Superior temporal gyrus (tissue), 1 donor: ENCODE results near the gene ULK4.
"Not testable (repeated sequence)": the region's sequence is repeated elsewhere in the genome, so short reads cannot be mapped to it uniquely, and the experiment has no call there.

Experiments
- DNase-seq: peaks from one replicate; pipeline ENCODE4 v3.0.0-alpha.2; 2016; ENCODE audit errors: extremely low spot score

The ULK4 gene

DNA sequence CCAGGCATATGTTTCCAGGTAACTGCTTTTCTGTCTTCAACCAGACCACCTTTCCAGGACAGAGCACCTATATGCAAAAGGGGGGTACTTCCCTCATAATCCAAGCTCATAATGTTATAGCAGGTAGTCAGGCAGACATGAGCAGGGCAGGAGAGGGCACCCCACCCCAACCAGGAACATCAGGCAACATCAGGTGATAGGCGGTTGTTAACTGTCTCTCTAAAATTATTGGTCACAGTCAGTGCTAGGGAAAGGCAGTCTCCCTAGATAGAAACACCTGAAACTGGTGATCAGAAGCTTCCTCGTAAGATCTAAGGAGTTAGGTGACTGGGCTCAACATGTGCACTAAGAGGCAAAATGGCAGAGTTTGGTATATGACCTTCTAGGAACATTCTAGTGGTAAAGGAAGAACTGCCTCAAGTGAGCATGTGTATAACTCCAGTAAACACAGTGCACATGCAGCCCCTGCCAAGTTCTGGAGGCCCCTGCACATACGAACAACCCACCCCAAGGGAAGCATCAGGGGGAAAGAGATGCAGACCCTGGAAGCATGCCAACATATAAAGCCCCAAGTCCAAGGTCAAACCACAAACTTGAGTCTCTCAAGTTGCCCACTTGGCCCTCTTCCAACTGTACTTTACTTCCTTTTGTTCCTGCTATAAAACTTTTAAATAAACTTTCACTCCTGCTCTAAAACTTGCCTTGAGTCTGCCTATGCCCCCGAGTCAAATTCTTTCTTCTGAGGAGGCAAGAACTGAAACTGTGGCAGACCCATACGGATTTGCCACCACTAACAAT is 270.9 kb downstream of the ULK4 start:
- no peak for DNase-seq

DNA sequence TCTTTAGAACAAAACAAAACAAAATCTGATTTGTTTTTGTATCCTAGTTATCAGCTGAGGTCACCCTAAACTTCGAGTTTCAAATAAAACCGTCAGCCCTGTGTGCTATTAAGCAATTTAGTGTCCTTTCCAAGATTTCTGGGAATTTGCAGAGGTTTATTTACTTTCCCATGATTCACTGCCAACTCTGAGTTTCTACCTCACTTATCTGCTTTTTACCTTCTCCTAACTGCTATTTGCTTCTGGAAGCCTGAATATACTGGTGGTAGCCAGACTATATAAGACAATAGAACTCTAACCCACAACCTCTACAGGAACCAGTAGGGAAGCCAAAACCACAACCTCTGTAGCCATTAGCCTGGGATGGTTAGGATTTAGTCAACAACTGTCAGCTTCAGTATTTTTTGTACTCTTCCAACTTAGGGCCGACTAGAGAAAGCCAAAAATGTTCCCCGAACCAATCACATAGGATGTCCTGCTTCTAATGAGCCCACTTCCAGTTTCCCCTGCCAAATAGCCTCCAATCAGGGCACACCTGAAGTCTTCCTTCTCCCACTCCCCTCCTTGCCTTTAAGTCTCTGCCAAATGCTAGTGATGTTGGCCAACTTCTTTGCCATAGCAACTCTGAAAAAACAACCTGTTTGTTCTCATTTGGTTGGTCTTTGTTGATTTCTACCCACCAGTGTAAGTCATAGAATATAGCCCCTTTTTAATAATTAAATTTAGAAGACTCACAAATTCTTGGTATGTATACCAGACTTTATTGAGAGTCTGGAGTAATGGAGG is 273.1 kb downstream of the ULK4 start:
- DNase-seq = no peak

DNA sequence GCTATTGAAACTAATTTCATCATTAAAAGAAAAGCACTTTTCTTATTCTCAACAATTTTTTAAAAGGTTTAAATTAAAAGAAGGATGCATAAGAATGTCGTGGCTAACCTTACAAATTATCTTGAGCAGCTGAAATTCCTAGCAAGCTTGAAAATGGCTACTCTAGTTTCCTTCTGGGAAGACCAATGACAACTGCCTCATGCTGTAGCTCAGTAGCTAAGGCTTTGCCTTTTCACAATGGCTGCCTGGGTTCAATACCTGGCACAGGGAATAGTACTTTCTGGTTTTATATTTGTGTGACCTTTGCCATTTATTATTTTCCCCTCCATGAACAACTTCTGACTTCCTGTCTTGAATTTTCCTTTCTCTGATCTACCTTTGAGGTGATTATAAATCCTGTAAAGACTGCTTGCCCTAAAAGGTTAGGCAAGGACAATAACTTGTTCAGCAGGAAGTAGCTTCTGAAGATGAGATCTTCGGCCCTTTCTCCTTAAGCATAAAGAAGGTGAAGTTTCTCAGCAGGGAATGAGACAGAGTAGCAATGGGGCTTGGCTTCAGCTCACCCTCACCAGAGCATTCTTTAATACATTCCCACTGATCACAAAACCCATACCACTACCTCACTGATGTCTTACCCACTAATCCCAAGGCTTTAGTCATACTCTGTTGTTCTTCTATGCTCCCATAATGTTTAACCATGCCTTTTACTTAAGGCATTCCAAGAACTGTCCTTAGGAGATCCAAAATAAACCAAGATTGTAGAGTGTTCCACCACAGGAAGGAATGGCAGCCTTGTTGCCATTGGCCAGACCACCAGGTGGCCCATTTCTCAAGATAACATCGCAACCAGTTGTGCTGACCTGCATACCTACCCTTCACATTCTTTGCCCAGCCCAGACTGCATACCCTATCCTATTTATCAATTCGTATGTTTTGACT is 276.8 kb downstream of the ULK4 start:
- DNase-seq = no peak

DNA sequence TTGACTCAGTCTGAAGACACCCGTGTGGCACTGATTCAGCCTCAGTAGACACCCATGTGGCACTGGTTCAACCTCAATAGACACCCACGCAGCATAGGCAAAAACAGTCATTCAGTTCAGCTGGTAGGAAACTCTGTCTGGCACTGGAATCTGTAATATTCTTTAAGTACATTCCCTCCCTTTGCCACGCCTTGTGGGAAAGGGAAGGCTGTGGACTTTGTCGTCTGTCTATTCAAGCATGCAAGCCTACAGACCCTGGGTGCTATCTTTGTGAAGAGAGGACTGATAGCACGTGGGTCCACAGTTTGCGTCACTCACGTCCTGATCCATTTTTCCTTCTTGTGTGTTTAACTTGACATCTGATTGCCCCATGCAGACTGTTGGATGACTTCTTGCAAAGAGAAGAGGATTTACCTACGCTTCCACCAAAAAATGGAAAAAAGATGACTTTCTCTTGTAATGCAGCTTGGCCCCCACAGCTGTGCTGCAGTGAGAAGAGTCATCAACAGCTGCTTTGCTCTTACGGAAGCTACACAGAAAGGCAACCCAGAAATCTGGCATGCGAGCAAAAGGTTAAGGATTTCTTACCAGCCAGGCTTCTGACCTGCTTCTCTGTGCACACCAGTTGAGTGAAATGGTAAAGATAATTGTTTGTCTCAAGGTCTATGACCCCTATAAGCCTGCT is 278.1 kb downstream of the ULK4 start:
- DNase-seq = peak; percentile 17

DNA sequence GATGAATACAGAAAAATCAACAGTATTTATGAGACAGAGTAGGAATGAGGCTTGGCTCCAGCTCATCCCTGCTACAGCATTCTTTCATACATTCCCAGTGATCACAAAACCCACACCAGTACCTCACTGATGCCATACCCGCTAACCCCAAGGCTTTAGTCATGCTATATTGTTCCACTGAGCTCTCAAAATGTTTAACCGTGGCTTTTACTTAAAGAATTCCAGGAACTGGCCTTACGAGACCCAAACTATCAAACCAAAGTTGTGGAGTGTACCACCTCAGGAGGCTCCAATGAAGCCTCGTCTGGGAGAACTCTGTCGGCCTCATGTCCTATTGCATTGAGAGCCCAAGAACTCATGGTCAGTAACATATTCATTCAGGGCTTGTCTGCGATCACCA is 278.9 kb downstream of the ULK4 start:
- DNase-seq = peak; percentile 10

DNA sequence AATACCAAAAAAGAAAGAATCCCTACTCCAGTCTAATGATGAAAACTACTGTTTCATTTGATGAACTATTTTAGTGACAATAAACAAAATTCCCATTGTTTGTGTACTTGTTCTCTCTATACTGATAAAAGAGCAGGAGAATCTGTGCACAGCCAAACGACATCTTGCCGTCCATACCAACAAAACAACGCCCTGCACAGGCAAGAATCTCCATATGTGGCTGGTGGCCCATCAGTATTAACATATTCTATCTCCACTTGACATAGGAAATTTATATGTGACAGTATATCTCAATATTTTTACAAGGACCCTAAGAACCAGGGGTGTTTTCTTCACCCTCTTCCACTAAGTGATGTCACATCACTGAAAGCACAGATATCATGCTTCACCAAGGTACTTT is 279.5 kb downstream of the ULK4 start:
- DNase-seq = no peak

DNA sequence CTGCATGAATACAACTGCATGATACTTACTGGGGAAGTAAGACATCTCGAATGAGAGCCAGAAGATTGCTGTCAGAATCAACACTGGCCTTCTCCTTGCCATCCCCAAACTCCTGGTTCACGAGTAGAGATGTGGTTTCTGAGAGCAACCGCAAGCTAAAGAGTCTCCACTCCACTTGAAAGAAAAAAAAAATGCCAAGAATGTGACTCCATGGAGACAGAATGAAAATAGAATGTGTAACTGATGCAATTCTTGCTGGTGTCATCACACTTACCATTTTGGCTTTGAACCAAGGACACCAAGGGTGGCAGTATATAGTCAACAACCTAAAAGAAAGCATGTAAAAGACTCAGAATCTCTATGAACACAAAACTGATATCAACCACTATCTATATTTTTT is 280.4 kb downstream of the ULK4 start:
- peak; percentile 69 for DNase-seq

DNA sequence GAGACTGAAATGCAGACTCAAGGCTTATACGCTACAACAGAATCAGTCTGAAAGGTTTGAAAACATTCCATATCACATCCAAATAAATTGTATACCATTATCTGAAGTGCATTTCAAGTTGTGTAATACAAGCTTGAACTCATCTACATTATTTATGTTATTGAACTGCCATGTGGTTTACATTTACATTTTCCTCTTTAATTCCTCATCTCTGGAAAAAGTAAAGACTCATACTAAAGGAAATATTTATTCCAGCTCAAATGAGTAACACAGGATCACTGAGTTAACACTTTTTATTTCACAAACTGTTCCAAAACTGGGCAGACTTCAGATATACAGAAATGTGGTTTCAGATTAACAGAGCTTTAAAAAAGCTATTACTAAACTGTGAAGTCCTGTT is 282.5 kb downstream of the ULK4 start:
- no peak for DNase-seq

DNA sequence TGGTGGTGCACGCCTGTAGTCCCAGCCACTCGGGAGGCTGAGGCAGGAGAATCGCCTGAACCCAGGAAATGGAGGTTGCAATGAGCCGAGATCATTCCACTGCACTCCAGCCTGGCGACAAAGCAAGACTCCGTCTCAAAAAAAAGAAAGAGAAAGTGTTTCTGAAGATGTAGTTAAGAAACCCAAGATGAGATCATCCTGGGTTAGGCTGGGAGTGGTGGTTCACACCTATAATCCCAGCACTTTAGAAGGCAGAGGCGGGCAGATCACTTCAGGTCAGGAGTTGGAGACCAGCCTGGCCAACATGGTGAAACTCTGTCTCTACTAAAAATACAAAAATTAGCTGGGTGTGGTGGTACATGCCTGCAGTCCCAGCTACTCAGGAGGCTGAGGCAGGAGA is 286.8 kb downstream of the ULK4 start:
- DNase-seq = not testable (repeated sequence)

DNA sequence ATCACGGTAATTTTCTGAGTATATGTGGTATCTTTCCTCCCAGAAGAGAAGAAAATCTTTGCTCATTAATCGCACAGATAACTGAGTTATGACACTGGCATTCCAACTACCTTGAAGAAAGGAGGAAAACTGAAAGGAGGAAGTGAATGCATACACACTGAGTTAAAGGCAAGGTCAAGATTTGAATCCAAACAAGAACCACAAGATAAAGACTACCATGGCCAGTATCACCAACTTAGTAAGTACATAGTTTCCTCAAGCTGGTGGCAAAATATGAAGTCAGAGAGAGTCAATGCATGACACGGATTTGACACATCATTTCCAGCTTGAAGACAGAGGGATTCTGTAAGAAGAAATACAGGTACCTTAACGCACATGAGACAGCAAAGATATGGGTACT is 287.5 kb downstream of the ULK4 start:
- no peak for DNase-seq

DNA sequence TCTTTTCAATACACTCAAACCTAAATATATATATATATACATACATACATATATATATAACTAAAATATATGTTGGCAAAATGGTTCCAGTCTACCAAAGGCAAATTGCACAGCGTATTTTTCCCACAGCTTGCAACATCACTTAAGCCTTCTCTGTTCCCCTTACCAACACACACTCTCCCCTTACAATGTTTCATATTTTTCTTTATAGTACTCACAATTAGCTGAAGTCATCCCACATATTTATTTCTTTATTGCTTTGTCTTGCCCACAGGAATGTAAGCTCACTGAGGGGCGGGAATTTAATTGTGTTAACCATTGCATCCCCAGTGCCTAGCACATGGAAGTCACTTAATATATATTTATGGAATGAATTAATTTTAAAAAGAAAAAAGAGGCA is 288.3 kb downstream of the ULK4 start:
- DNase-seq = no peak

DNA sequence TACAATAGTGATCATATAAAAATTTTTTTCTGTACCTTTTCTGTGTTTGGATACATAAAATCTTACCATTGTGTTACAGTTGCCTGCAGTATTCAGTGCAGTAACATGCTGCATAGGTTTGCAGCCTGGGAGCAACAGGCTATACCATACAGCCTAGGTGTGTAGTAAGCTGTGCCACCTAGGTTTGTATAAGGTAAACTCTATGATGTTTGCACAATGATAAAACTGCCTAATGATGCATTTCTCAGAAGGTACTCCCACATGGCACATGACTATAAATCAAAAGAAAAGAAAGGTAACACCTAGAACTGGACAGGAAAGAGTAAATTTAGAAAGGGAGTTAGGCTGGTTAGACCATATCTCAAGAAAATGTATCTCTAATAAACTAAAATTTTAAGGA is 293.5 kb downstream of the ULK4 start:
- no peak for DNase-seq

DNA sequence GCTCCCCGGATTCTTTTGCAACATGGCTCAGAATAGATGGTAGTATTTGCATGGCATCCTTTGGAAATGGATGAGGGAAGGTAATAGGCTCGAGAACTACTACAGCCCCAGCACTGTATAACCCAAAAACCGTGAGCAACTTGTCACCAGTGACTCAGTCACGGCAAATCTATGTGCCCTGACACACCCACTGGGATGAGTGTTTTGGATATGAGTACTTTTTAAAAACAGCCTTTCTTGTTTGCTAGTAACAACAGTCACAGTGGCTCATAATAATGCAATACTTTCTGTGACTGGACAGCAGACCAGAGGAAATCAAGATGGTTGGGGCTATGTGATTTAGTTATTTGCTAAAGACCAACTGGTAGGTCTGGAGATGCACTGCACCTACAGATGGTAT is 299.6 kb downstream of the ULK4 start:
- DNase-seq = no peak

DNA sequence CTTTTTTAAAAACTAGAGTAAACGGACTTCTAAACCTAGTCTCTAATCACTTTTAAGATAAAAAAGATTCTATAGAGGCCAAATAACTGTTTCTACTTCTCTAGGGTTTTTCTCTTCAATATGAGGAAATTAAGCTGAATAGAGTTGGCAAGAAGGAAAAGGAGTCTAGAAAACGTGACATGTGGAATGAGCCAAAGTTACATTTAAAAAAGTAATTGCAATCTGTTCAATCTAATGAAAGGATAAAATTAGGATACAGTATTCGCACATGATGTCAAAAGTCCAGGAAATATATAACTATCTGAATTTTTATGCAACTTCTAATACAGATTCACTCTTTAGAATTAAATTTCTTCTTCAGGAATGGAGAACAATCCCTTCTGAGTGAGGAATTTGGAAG is 300.1 kb downstream of the ULK4 start:
- no peak for DNase-seq

DNA sequence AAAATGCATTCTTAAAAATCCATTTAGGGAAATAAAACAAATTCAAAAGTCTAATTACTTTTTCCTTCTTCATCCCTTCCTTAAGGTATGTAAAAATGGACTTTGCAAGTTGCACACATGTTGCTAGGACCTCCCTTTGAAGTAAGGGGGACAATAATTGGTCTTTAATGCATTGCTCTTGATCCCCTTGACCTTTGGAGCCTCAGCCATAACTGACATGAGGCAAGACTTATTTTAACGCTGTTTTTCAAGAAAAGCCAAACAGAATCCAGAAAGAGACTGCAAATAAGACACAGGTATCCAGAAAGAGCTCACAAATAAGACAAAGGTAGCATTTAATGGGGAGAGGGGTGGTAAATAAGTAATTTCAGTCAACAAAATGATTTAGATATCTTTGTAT is 301.4 kb downstream of the ULK4 start:
- no peak for DNase-seq

DNA sequence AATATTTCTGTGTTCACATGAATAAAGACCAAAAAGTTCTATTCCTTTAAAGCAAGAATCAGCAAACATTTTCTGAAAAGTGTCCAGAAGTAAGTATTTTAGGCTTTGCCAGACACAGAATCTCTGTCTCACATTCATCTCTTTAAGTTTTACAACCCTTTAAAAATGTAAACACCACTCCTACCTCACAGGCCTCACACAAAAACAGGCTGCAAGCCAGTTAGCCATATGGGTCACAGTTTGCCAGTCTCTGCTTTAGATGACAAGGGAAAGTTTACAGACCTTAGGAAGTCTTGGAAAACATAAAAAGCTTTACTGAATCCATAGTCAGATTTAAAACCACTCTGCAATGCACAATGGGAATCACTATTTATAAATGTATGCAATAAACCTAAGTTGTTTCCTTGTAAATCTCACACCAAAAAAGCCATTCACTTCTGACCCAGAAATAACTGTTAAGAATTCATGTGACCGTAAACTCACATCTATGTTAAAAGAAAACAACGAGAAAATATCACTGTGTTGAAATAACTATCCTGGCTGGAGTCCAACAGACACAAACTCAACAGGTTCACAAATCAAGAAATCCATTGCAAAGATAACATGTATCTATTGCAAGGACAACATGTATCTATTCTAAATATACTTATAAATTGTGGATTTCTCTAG is 308.2 kb downstream of the ULK4 start:
- DNase-seq = no peak

DNA sequence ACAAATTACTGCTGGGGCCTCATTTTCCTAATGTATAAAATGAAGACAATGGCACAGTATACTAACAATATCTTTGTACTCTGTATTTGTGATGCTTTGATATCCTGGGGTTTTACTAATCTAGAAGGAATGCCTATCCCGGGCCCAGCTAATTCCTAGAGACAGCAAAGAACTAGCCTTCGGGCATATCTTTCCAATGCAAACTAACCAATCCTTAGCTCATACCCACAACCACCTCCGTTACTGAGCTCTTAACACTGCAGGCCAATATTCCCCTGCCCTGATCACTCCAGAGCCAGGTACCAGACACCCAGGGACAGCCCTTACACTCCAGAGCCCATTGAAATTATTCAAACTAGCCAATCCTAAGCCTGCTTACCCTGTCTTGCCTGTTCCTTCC is 309.0 kb downstream of the ULK4 start:
- no peak for DNase-seq

DNA sequence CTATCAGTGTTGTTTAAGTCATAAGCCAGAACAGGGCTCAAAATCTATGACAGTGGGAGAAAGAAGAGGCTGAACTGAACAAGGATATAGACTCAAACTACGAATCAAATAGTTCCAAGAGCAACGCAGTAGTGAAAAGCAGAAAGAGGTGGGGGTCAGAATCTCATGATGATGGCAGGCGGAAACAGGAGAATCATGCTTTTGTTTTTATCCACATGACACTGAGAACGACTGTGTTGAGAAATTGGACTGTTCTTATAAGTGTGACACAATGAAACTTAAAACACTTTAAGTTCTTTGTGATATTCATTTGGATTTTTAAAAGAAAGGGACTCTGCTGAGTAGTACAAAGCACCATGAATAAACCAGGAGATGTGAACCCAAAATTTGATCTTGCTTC is 309.4 kb downstream of the ULK4 start:
- no peak for DNase-seq

DNA sequence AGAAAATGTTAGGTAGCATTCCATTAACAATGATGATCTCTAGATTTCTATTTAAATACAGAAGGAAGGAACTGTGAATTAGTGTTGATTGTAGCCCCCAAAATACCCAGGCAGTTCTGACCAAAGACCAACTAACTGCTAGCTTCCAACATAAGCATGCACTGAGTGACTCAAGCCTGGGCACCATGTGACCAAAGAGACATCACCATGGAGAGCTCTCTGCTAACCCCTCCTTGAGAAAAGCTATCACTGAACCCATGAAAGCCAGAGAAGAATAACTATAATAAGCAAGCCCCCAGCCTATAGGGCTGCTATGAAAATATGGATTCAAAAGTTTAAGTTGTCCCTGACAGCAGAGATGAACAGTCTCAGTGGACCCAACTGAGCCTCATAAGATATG is 310.2 kb downstream of the ULK4 start:
- no peak for DNase-seq

DNA sequence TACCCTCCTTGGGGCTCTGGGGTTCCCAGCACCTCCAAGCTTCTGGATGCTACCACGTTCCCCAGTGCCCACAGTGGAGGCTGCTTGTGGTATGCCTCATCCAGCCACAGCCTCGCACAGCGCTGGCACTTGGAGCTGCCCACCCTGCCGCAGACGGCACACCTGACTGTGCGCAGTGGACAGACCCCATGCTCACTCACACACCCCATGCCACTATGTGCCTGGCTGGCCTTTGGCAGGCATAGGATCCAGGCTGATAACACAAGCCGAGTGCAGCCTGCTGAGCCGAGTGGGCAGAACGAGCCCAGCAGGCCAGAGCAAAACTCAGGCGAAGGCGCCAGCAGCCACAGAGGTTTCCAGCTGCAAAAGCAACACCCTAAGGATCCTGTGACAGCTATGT is 311.5 kb downstream of the ULK4 start:
- DNase-seq = no peak

DNA sequence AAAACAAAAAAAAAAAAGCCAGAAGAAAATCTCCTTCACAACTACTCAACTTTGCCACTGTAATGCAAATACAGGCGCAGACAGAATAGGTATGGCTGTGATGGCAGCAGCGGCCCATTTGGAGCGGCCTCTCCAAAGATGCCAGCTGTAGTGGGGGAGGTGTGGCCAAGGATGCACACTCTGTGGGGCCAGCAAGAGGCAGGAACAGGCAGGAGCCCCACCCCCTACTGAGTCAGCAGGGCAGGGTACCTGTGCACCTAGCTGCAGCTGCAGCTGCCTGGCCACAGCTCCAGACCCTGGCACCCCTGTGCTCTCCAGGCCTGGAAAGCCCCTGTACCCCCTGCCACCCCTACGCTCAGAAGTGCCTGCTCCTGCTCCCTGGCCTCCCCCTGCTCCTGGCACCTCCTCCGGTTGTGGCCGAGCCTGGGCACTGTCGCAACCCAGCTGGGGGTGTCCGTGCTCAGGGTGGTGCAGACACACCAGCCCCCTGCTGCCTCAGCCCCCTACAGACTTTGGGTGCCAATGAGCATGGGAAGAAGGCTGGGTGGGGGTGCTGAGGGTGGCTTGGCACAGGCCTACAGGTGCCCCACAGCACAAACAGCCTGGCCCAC is 312.7 kb downstream of the ULK4 start:
- DNase-seq = no peak
